Right atrium auricular region (tissue), 2 donors: Measurements from ENCODE around the gene GNA15. TPM values are rescaled to one million over a fixed set of nuclear protein-coding genes. Genes with fewer than 3 reads are reported as not detected.

Experiments used
- DNase-seq: peaks from one replicate; pipeline ENCODE4 v3.0.0-alpha.2; 2019; ENCODE audit warnings: low spot score
- H3K27ac ChIP-seq, 2 donors: fragments of 200-600 bp; sonication (generic); 1 replicate in 1 of 2; 2 replicates in 1 of 2; pipeline ENCODE4 v1.5.1; 2016 to 2019
- H3K27me3 ChIP-seq, 2 donors: fragments of 200-600 bp; sonication (generic); one replicate each; pipeline versions ENCODE4 v1.5.1 to v1.6.0; 2017 to 2019
- H3K36me3 ChIP-seq: fragments of 200-600 bp; sonication (generic); one replicate; pipeline ENCODE4 v1.5.1; 2016
- H3K4me1 ChIP-seq, 2 donors: fragments of 200-600 bp; sonication (generic); one replicate each; pipeline versions ENCODE4 v1.5.1 to v1.6.0; 2017 to 2019
- H3K4me3 ChIP-seq, 2 donors: fragments of 200-600 bp; sonication (generic); 1 replicate in 1 of 2; 2 replicates in 1 of 2; pipeline ENCODE4 v1.5.1; 2017 to 2019; ENCODE audit warnings: mild to moderate bottlenecking in 1 of 2, moderate library complexity in 1 of 2
- H3K9me3 ChIP-seq, 2 donors: fragments of 200-600 bp; sonication (generic); one replicate each; pipeline ENCODE4 v1.5.1; 2019
- CTCF ChIP-seq, 2 donors: fragments of 200-600 bp; sonication (generic); IDR thresholded peaks; one replicate each; pipeline ENCODE4 v1.5.1; 2019; ENCODE audit warnings: antibody characterized with exemption in 2 of 2
- total RNA-seq, 2 donors: library from RNA; depleted of rRNA; stranded (reverse); fragments of >200 nt; gene quantifications; one replicate each; pipeline ENCODE4 v1.1.0, GENCODE V29; 2016

GNA15 gene
- total RNA-seq, 2 donors from 2014 or later, result 0.74 to 3.0 TPM

- Histone ChIP-seq H3K36me3 (no peaks in the 10 kb centered on the region), H3K4me3 (no peak overlapping the region), H3K9me3 (no peaks in the 10 kb centered on the region), H3K4me1 (peaks cover 0 to 14% of the 10 kb centered on the region in 2 donors), H3K27ac (no peak overlapping the region), H3K27me3 (no peaks in the 10 kb centered on the region)
- no peak for DNase-seq
- no peak for TF ChIP-seq CTCF (IDR thresholded peaks at IDR 0.05)
Observed at GRCh38 chr19:3192228-3192635, 56.4 kb downstream of the GNA15 start.

- no peaks in the 10 kb centered on the region for H3K36me3 ChIP-seq
Observed at GRCh38 chr19:3192684-3193083, 56.9 kb downstream of the GNA15 start.

GRCh38 chr19:3193256-3194105 lies 57.6 kb downstream of the GNA15 start:
- TF ChIP-seq CTCF (IDR thresholded peaks at IDR 0.05), result no peak
- Histone ChIP-seq H3K36me3 (peaks cover under 1% of the 10 kb centered on the region), H3K4me3 (no peak overlapping the region), H3K27ac (no peak overlapping the region), H3K4me1 (peaks cover 0 to 2% of the 10 kb centered on the region in 2 donors), H3K9me3 (no peaks in the 10 kb centered on the region), H3K27me3 (no peaks in the 10 kb centered on the region)
- DNase-seq, result no peak

More at GRCh38 chr19:3192684-3193083, 56.9 kb downstream of the GNA15 start:
- no peak for TF ChIP-seq CTCF (IDR thresholded peaks at IDR 0.05)
- Histone ChIP-seq H3K4me3 (no peak overlapping the region), H3K9me3 (no peaks in the 10 kb centered on the region), H3K27me3 (no peaks in the 10 kb centered on the region), H3K4me1 (peaks cover 0 to 10% of the 10 kb centered on the region in 2 donors), H3K27ac (no peak overlapping the region)
- DNase-seq, result no peak

- Histone ChIP-seq H3K4me1 (no peaks in the 10 kb centered on the region), H3K27me3 (no peaks in the 10 kb centered on the region), H3K36me3 (peaks cover 7% of the 10 kb centered on the region), H3K27ac (no peak overlapping the region), H3K4me3 (no peak overlapping the region), H3K9me3 (no peaks in the 10 kb centered on the region)
- no peak for DNase-seq
- no peak for TF ChIP-seq CTCF (IDR thresholded peaks at IDR 0.05)
Observed at GRCh38 chr19:3194106-3195087, 58.6 kb downstream of the GNA15 start.

GRCh38 chr19:3196064-3196932 lies 60.5 kb downstream of the GNA15 start:
- Histone ChIP-seq H3K27me3 (no peaks in the 10 kb centered on the region), H3K27ac (no peak overlapping the region), H3K9me3 (no peaks in the 10 kb centered on the region), H3K36me3 (peaks cover 7% of the 10 kb centered on the region), H3K4me1 (no peaks in the 10 kb centered on the region), H3K4me3 (no peak overlapping the region)
- DNase-seq, result no peak
- TF ChIP-seq CTCF (IDR thresholded peaks at IDR 0.05), result no peak
